ENCODE measurements around the gene WWP2. TPM values are rescaled to one million over a fixed set of nuclear protein-coding genes. Genes with fewer than 3 reads are reported as not detected.
"Not testable (repeated sequence)": the region's sequence is repeated elsewhere in the genome, so short reads cannot be mapped to it uniquely, and the experiment has no call there.

The WWP2 gene
- total RNA-seq: 21.7 TPM
- long read RNA-seq, full-length matches to known transcripts: 4 of 38 reads
- long read RNA-seq, partial matches to known transcripts: 32 of 38 reads
- long read RNA-seq, other reads (novel, unspliced or antisense): 2 of 38 reads

DNA sequence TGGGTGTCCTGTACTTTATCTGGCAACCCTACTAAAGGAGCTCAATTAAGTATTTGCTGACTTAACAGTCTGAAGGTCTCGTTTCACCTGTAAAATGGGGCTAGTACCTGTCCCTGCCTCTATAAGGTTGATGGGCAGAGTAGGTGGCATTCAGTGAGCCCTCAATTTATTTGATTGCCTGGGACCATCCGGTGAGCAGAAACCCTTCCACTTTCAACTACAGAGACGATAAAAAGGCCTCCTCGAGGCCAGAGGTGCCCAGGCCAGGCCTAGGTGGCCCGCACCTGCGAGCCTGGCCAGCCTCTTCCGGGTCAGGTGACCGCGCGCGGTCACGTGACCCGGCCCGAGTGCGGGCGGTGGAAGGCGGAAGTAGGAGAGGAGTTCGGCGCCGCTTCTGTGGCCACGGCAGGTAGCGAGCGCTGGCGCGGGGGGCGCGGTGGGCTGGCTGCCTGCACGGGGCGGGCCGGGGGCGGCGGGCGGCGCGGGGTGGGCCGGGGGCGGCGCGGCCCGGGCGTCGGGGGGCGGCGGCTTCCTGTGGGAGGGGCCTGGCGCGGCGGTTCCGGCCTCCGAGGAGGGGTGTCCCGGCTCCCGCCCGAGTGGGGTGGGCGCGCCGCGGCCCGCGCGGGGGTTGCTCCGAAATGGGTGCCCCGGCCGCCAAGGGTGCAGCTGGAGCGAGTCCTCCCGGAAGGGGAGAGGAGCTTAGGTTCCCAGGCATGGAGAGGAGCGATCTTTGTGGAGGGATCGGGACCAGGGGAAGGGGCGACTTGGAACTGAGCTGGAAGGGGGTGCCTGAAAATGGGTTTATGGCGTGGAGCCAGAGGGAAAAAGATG, at the start of gene WWP2:
Gene WWP2 (plus strand): TSS at position 350 of the 831 bp plus-strand sequence. CDS start 24,679 bp downstream, outside the sequence.
- intact Hi-C loops (cut with DNase I): no loop called here
- ATAC-seq (ENCODE audit: poor library complexity) (peak; percentile 87), DNase-seq (peak; percentile 83)

DNA sequence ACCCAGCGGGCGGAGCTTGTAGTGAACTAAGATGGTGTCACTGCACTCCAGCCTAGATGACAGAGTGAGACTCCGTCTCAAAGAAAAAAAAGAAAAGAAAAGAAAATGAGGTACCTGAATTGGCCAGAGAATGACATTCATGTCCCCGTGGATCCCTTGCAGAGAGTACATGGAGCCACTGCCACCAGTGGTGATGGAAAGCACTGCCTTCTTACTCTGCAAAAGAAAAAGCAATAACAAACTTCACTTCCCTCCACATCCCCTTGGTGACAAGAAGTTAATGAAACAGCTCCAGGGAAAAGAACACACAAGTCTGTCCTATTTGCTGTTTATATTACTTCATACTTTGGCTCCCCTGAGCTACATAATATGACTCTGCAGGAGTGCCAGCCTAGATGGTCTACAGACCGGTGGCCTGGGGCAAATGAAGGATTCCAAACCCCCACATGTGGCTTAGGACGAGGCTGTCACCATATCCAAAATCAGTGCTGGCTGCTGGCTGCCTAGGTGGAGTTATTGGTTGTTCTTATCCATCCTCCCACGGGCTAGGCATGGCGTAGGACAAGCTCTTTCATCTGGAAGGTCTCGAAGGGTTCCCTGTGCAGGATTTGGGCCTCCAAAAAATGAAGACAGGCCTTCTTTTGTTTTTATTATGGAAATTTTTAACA, 49.1 kb upstream of the WWP2 start:
- intact Hi-C loops (cut with DNase I): no loop called here
- ATAC-seq (ENCODE audit: poor library complexity): no peak
- DNase-seq: no peak

DNA sequence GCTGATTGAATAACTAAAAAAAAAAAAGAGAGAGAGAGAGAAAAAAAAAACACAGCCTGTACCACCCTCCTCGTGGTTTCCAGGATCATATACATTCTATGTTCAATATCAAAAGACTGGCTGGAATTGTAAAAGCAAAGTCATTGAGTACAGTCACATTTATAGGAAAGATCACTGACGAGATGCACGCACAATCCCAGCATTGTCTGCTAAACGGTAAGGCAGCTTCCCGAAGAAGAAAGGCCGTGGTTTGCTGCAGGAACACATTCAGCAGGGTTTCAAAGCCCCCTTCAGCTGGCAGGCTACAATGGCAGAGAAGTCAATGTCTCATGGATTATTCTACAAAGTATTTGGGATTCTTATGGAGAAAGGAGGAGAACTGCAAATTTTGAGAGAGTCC, 45.1 kb upstream of the WWP2 start:
- DNase-seq (no peak), ATAC-seq (ENCODE audit: poor library complexity) (no peak)
- intact Hi-C loops (cut with DNase I): no loop called here

DNA sequence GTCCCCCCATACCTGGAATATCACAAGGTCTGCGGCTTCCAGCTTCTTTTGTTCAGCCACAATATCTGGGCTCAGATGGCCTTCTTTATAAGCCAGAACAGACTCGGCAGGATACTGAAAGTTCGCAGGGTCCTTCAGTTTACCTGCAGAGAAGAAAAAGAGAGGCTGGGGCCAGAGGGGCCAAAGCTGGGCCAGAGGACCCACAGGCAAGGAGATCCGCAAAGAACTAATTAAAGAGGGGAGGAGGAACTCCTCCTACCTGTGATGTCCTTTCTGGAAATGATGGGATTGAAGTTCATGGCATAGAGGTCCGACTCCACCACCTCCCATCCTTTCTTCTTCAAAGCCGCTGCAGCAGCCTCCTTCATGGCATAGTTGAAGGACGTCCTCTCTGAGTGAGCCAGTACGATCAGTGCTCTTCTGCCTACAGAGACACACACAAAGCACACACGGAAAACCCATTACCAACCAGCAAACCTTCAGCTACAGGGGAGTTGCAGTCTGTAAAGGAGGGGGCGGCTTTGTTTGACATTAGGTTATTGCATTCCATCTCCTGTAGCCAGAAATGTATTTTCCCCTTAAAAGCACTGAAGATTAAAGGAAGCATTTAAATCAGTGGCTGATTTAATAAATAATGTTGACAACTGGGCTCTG, 43.9 kb upstream of the WWP2 start:
- no peak for DNase-seq
- no peak for ATAC-seq (ENCODE audit: poor library complexity)
- intact Hi-C loops (cut with DNase I): no loop called here

DNA sequence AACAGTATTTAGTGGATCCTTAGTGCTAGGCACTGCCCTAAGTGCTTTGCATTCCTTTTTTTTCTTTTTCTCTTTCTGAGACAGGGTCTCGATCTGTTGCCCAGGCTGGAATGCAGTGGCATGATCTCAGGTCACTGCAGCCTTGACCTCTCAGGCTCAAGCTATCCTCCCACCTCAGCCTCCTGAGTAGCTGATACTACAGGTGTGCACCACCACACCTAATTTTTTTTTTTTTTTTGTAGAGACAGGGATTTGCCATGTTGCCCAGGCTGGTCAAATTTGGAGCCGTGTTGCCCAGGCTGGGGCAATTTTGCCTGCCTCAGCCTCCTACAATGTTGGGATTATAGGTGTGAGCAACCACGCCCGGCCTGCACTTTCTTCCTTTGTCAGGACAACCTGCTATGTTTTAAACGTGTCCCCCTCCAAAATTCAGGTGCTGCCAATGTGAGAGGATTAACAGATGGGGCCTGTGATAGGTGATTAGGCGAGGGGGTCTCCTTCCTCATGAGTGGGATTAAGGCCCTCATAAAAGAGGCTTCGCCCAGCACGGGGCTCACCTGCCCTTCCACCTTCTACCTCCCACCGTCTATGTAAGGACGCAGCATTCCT, 41.2 kb upstream of the WWP2 start:
- intact Hi-C loops (cut with DNase I): no loop called here
- ATAC-seq (ENCODE audit: poor library complexity) (no peak), DNase-seq (no peak)

DNA sequence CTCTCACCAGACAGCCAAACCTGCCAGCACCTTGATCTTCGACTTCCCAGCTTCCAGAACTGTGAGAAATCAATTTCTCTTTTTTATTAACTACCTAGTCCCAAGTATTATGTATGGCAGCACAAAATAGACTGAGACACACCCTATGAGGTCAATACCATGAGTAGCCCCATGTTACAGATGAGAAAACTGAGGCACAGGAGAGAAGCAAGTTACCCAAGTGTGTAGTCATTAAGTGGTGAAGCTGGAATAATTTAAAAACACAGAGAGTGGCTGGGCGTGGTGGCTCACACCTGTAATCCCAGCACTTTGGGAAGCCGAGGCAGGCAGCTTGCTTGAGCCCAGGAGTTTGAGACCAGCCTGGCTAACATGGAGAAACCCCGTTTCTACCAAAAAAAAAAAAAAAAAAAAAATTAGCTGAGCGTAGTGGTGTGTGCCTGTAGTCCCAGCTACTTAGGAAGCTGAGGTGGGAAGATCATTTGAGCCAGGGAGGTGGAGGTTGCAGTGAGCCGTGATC, 40.6 kb upstream of the WWP2 start:
- intact Hi-C loops (cut with DNase I): no loop called here
- ATAC-seq (ENCODE audit: poor library complexity) (no peak), DNase-seq (no peak)

DNA sequence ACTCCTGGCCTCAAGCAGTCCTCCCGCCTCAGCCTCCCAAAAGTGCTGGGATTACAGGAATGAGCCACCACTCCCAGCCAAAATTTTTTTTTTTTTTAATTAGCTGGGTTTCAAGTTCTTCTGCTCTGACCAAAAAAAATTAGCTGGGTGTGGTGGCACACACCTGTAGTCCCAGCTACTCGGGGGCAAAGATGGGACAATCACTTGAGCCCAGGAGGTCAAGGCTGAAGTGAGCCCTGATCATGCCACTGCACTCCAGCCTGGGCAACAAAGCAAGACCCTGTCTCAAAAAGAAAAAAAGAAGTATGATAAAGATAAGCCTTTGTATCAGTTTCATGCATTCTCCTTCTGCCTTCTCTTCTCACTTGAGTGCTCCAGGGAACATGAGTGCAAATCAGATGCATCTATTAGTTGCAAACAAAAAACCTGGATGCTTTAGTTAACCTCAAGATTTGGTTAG, 37.7 kb upstream of the WWP2 start:
- intact Hi-C loops (cut with DNase I): no loop called here
- ATAC-seq (ENCODE audit: poor library complexity): no peak
- no peak for DNase-seq

DNA sequence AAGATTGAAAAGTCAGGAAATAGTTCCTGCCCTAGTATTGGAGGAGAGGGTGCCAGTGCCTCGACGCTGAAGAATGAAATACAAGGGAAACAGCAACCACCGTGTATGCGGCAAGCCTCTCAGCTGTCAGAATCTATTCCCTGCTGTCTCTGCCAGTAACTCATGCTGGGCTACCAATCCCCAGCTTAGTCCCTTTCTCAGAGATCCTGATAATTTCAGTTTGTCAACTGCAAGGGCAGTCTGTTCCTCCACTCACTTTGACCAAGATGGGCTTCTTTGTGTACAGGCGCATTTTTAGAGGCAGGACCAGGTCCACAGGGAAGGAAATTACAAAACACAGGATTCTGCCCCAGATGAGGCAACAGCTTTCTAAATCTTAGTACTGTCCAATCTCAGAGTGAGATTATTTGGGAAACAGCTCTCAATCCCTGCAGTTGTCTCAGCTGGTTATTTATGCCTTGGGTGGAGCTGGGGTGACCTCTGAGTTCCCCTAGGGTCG, 37.1 kb upstream of the WWP2 start:
- ATAC-seq (ENCODE audit: poor library complexity): peak; percentile 5
- DNase-seq: no peak
- intact Hi-C loops (cut with DNase I): no loop called here

DNA sequence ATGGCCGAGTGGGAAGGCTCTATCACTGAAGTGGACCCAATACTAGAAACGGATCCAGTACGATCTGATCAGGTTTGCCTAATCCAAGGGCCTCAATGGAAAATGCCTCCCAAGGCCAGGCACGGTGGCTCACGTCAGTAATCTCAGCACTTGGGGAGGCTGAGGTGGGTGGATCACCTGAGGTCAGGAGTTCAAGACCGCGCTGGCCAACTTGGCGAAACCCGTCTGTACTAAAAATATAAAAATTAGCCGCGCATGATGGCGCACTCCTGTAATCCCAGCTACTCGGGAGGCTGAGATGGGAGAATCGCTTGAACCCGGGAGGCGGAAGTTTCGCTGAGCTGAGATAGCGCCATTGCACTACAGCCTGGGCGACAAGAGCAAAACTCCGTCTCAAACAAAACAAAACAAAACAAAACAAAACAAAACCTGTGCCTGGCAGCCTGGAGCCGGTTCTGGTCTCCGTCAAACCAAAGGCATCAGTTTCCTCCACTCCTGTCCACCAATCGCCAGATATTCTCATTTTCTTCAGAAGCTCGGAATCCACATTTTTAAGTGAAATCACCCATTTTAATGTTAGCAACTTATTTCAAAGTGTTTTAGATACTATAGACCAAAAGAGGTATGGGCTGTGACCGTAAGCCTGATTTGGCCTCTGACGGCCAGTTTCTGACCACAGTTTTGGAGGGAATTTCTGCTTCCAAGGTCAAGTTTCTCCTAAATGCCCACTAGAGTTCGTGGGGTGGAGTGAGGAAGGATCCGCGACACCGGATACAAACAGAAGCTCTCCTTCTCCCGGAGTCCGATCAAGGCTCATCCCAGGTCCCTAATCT, 36.4 kb upstream of the WWP2 start:
- ATAC-seq (ENCODE audit: poor library complexity) (no peak), DNase-seq (no peak)
- intact Hi-C loops (cut with DNase I): no loop called here

DNA sequence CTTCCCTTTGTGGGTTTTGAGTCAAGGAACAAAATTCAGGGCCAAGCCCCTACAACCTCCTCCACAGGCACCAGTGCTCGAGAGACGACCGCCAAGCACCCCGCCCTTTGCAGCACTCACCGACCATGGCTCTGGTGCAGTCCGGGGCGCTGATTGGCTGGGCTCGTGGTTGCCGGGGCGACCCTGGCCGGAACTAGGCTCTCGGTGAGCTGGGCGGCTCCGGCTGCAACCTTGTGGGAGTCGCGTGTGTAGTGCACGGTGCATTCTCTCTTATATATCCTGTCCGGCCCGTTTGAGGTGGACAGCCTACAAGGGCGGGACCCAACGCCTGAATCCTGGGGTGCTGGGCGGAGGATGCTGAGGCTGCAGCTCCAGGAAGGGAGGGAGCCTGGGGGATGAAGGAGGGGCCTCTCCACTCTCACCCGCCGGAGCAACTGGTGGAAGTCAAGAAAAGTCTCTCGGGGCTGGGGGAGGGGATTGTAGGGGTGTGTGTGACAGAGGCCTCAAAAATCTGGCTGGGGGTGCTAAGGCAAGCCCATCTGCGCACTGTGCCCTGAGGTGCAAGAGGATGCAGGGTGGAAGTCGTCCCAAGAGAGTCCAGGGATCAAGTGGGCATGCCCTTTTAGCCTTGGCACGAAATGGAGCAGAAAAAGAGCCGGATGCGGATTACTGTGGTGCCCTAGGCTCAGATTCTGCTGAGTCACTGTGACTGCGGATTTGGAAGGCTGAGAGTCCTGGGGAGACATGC, 35.6 kb upstream of the WWP2 start, which contains the start of gene NQO1:
Gene NQO1 (minus strand): TSS at position 248 of the 748 bp plus-strand sequence. CDS start 121 bp downstream, at position 127.
- intact Hi-C loops (cut with DNase I): no loop called here
- DNase-seq (peak; percentile 97), ATAC-seq (ENCODE audit: poor library complexity) (peak; percentile 97)

DNA sequence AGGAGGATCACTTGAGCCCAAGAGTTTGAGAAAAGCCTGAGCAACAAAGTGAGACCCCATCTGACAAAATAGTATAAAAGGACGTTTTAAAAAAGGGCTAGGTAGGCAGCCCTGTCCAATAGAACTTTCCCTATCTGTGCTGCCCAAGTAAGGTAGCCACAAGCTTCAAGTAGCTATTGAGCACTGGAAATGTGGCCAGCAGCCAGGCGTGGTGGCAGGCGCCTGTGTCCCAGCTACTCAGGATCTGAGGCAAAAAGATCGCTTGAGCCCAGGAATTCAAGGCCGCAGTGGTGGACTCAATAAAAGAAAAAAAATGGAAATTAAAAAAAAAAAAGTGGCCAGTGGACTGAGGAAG, 34.2 kb upstream of the WWP2 start:
- no peak for ATAC-seq (ENCODE audit: poor library complexity)
- peak; percentile 64 for DNase-seq
- intact Hi-C loops (cut with DNase I): no loop called here

DNA sequence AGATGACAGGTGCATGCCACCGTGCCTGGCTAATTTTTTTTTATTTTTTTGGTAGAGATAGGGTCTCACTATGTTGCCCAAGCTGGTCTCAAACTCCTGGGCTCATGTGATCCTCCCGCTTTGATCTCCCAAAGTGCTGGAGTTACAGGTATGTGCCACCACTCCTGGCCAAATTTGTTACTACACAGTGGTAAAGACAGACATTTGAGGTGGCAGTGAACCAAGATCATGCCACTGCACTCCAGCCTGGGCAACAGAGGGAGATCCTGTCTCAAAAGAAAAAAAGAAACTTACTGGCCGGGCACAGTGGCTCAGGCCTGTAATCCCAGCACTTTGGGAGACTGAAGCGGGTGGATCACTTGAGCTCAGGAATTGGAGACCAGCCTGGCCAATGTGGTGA, 33.1 kb upstream of the WWP2 start:
- intact Hi-C loops (cut with DNase I); ATAC-seq (ENCODE audit: poor library complexity); DNase-seq: not testable (repeated sequence)

DNA sequence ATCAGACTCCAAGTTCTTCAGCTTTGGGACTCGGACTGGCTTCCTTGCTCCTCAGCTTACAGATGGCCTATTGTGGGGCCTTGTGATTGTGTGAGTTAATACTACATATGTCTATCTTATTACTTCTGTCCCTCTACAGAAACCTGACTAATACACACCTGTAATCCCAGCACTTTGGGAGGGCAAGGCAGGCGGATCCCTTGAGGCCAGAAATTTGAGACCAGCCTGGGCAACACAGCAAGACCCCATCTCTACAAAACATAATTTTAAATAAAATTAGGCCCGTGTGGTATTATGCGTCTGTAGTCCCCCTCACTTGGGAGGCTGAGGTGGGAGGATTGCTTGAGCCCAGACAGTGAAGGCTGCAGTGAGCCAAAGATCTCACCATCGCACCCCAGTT, 30.9 kb upstream of the WWP2 start:
- intact Hi-C loops (cut with DNase I); ATAC-seq (ENCODE audit: poor library complexity); DNase-seq: not testable (repeated sequence)

DNA sequence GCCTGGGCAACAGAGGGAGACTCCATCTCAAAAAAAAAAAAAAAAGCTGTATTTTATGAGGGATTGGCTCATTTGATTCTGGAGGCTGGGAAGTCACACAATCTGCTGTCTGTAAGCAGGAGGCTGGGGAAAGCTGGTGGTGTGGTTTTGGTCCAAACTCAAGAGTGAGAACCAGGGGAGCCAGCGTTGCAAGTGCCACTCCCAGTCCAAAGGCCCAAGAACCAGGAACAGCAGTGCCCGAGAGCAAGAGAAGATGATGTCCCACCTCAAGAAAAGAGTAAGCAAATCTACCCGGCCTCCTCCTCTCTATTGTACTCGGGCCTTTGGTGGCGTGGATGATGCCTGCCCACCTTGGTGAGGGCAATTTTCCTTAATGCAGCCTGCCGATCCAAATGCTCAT, 30.0 kb upstream of the WWP2 start:
- intact Hi-C loops (cut with DNase I): no loop called here
- ATAC-seq (ENCODE audit: poor library complexity): no peak
- no peak for DNase-seq

DNA sequence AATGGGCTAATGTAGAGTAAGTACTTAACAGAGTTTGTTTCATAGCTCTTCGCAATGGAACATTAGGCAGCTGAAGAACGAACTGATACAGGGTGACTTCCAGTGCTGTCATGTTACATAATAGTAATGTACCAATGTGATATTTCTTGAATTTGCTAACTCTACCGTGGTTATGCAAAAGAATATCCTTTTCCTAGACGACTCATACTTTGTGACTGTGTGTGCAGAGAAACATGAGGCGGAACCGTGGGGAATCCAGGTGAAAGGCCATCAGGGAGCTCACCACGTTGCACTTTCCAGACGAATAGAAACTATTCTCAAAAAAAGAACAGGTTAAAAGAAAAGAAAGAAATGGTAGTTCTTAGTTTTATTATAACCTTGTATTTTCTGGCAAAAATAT, 20.6 kb upstream of the WWP2 start:
- ATAC-seq (ENCODE audit: poor library complexity): no peak
- intact Hi-C loops (cut with DNase I): no loop called here
- DNase-seq: no peak

DNA sequence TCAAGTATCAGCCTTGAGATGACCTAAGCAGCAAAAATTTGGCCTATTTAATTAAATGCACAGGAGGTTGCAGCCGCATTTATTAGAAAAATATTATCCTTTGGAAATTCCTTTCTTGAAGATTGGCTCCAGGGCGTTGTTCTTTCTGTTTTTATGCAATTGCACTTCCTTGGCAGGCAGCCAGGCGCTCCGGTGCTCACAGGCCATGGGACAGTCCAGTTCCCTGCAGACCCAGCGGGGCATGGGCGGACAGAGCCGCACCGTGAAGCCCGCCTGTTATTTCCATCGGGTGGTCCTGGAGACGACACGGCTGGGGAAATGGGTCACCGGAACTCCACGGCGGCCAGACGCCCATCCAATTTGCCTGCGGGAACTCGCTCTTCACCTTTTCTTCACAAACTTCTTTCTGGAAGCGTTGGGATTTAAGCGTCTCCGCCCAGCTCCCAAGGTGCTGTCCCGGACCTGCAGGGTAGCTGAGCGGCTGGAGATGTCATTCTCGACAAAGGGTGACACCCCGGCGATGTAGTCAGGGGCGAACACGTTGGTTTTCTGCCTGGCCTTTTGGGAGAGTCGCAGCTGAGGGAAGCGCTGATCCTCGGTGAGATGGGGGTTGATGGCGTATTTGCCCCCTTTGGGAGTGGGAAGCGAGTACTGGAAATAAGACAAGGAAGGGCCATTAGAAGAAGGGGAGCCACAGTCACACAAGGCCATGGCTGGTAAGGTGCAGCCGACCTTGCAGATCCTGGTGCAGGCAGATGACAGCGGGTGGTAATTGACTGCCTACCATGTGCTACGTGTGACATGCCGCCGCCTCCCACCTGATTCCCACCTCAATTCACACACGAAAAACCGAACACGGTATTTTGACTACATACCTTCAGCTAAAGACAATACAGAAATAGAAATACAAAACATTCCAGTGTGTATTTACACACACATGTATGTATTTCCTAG, 19.9 kb upstream of the WWP2 start:
- DNase-seq (peak; percentile 89), ATAC-seq (ENCODE audit: poor library complexity) (peak; percentile 47)
- intact Hi-C loops (cut with DNase I): no loop called here

Data from Right ventricle myocardium superior (tissue), 1 donor.